DOHH2 (cell line): ENCODE measurements around the gene OXCT1.

Experiments
- CTCF ChIP-seq: fragments of 200-600 bp; sonication (generic); IDR thresholded peaks from one replicate; pipeline ENCODE4 v1.5.1; 2014; ENCODE audit warnings: antibody characterized with exemption, mild to moderate bottlenecking, low read depth, low read length; ENCODE audit not compliant: poor library complexity, severe bottlenecking
- EZH2phosphoT487 ChIP-seq: fragments of 200-600 bp; sonication (generic); IDR thresholded peaks from 2 replicates; pipeline ENCODE4 v1.6.1; 2017; ENCODE audit warnings: borderline replicate concordance, mild to moderate bottlenecking, antibody characterized with exemption, low read length, moderate library complexity, mixed read lengths

- TF ChIP-seq EZH2phosphoT487 (no peak), CTCF (no peak)
Observed at GRCh38 chr5:41789434-41789833, 80.8 kb downstream of the OXCT1 start.
